IMR-90 (cell line): Measurements from ENCODE around the gene TRUB2.
"Not testable (repeated sequence)": the region's sequence is repeated elsewhere in the genome, so short reads cannot be mapped to it uniquely, and the experiment has no call there.

Experiments used
- CTCF ChIP-seq: conservative IDR thresholded peaks from 2 replicates; pipeline ENCODE4 v1.5.1; 2012; ENCODE audit warnings: mild to moderate bottlenecking, low read depth, low read length, improper control_type of control experiment
- POLR2A ChIP-seq: IDR thresholded peaks from 2 replicates; pipeline ENCODE4 v1.6.1; 2012; ENCODE audit warnings: mild to moderate bottlenecking, low read depth, low read length
- RFX5 ChIP-seq: IDR thresholded peaks from 2 replicates; pipeline ENCODE4 v1.8.0; 2012; ENCODE audit warnings: low read depth, mild to moderate bottlenecking, low read length, moderate library complexity
- USF2 ChIP-seq: fragments of 150-350 bp; IDR thresholded peaks from 2 replicates; pipeline ENCODE4 v1.6.1; 2017; ENCODE audit warnings: mild to moderate bottlenecking, antibody characterized with exemption, low read length, low read depth

- not testable (repeated sequence) for TF ChIP-seq POLR2A, USF2, CTCF, RFX5
Observed at GRCh38 chr9:128279088-128280073, 42.9 kb downstream of the TRUB2 start.
